GM18499 (cell line): ENCODE measurements around the gene ABR.
"Not testable (repeated sequence)": the region's sequence is repeated elsewhere in the genome, so short reads cannot be mapped to it uniquely, and the experiment has no call there.

Source experiments
- ATAC-seq: cut with Tn5 transposase; IDR thresholded peaks from one replicate; pipeline ENCODE4 v1.9.1; 2021; ENCODE audit warnings: moderate number of reproducible peaks; ENCODE audit not compliant: insufficient read depth, unreplicated experiment

ABR gene

DNA sequence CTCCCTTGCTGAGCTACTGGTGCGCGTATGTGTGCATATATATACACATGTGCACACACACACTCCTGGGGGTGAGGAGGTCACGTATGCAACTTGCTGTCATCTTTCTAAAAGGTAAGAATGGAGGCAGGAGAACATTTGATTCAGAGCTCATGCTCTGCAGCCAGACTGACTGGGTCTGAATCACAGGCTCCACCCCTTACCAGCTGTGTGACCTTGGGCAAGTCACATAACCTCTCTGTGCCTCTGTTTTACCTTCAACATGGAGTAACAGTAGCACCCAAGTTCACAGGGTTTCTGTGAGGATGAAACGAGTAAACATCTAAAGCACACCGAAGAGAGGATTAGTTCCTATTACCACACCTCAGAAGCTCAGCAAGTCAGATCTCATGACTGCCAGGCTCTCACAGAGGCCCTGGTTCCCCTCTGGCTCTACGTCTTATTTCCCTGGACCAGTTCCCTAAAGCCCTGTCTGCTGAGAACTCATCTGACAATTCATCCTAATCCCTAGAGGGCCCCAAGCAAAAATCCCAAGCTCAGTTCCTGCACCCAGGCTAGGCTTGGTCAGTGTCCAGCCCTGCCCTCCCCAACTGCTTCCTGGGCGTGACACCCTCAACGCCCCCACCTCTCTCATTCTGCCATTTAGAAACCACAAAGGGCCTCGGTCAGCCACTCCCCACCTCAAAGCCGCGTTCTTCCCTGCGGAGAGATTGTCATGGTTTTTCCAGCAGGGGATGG lies 28.7 kb downstream of the ABR start:
- ATAC-seq = no peak

- ATAC-seq = no peak
Measured at GRCh38 chr17:1149869-1150268, 29.9 kb downstream of the ABR start.

- ATAC-seq = no peak
Measured at GRCh38 chr17:1147664-1148063, 32.1 kb downstream of the ABR start.

DNA sequence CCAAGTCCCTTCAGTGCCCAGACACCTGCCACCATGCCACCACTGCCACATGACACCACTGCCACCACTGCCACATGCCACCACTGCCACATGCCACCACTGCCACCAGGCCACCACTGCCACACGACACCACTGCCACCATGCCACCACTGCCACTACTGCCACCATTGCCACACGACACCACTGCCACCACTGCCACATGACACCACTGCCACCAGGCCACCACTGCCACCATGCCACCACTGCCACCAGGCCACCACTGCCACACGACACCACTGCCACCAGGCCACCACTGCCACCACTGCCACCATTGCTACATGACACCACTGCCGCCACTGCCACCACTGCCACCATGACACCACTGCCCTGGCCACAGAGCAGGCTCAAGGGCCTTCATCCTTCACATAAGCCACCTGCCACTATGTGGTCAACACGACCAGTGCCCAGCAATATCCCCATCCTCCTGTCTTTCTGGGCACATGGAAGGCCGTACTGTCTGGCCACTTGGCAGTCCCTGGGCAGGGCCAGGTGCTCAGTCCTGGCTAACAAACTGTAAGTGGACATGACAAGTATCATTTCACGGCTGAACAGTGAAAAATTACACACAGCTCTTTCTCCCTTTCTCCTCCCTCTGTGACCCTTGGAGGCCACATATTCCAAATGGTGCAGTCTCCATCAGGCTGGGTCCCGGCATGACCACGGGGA lies 33.1 kb downstream of the ABR start:
- ATAC-seq = no peak

DNA sequence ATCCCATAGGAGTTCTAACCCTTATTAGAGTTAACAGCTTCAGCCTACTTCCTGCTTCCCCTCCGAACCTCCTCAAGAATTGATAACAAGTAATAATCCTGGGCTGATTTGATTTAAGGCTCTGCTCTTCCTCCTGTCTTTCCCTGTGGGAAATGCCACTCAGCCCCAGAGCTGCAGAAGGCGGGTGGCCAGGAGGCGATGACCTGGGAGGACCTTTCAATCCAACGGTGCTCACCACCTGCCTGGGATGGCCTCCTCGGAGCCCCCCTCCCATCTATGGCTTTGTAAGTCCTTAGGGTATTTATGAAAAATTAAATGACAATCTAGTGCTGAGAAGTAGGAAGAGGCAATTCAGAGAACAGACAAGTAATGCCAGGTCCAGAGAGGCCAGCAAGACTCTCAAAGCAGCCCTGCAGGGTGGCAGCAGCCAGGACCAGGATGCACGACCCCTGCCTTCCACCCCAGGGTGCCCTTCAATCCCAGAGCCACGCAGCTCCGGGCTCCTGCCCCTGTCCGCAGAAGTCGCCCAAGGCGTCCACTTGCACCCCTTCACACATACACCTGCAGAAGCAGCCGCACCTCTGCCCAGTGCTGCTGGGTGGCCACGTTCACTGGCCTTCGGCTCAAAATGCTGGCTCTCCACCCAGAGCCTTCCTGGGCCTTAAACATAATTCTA lies 34.3 kb downstream of the ABR start:
- no peak for ATAC-seq

DNA sequence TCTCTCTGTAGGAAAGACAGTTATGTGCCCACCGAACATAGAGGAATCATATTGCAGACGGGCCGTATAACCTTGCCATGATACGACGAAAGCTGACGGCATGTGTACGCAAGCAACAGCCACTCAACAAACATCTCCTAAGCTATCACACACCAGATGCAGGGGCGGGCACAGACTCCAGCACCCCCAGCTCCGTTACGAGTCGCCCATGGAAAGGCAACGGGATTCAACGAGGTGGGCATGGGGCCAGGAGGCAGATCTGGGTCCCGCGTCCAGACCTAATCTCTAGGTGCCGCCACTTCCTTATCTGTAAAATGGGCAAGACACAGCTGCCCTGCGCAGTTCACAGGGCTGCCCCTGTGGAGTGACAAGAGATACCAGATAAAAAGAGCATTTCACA lies 35.6 kb downstream of the ABR start:
- ATAC-seq = no peak

GRCh38 chr17:1143573-1143972 lies 36.2 kb downstream of the ABR start:
- no peak for ATAC-seq

- ATAC-seq = no peak
Measured at GRCh38 chr17:1142561-1142971, 37.2 kb downstream of the ABR start.

DNA sequence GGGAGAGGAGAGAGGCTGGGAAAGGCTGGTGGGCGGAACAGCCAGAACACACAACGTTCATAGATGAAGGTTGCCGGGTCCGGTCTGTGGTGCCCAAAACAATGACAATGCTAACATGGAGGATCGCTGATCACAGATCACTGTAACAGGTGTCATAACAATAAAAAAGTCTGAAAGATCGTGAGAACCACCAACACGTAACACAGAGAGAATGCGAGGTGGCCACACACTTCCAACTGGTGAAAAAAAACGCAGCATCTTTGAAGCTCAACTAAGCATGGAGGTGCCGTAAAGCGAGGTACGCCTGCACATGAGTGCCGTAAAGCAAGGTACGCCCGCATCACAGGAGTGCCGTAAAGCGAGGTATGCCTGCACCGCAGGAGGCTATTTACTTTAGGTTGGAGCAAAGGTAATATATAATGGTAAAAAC lies 42.3 kb downstream of the ABR start:
- no peak for ATAC-seq

DNA sequence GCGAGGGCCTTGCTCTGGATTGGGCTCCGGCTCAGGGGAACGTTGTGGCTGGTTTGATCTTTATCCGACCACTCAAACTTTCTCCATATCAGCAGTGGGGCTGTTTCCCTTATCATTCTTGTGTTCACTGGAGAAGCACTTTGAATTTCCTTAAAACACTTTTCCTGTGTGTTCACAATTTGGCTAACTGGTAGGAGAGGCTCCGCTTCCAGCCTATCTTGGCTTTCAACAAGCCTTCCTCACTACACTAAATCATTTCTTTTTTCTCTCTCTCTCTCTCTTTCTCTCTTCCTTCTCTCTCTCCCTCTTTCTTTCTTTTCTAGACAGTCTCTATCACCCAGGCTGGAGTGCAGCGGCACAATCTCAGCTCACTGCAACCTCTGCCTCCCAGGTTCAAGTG lies 43.0 kb downstream of the ABR start:
- no peak for ATAC-seq

DNA sequence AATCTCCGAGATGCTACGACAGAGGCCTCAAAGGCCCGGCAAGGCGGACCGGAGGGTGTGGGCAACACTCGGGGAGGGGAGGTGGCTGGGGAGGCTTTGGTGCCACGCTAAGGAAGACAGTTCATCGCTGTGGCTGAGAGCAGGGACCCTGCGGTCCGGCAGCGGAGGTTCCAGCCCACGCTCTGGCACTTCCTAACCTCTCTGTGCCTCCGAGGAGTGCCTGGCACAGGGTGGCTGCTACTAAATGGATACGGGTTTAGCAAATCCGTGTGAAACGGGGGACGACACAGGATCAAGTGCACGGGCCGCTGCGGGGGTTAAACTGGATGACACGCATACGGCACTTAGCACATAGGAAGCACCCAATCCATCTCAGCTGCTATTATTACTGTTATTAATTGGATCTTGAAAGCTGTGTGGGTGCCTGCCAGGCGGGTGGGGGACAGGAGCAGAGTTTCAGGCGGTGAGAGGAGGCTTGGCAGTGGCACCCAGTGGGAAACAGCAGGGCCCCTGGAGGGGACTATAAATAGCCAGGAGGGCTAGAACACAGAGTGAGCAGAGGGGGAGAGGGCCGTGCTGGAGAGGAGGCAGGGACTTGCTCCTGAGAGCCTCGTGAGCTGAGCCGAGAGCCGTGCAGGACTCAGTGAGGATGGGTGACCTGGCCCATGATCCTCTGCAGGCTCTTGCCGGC lies 45.0 kb downstream of the ABR start:
- ATAC-seq = no peak

- ATAC-seq = no peak
Measured at GRCh38 chr17:1130191-1130590, 49.6 kb downstream of the ABR start.

DNA sequence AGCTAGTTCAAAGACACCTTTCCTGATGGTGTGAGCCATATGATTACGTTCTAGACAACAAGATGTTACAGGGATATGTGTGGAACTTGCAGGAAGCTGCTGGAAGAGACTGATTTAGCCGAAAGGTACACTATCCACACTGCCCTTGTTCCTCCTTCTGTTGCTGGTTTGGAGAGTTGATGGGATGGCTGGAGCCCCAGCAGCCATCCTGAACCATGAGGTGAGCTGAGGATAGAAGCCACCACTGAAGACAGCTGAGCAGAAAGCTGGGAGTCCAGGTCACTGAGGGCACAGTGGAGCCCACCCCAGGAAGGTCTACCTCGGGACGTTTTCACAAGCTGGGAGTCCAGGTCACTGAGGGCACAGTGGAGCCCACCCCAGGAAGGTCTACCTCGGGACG lies 51.3 kb downstream of the ABR start:
- ATAC-seq = not testable (repeated sequence)

DNA sequence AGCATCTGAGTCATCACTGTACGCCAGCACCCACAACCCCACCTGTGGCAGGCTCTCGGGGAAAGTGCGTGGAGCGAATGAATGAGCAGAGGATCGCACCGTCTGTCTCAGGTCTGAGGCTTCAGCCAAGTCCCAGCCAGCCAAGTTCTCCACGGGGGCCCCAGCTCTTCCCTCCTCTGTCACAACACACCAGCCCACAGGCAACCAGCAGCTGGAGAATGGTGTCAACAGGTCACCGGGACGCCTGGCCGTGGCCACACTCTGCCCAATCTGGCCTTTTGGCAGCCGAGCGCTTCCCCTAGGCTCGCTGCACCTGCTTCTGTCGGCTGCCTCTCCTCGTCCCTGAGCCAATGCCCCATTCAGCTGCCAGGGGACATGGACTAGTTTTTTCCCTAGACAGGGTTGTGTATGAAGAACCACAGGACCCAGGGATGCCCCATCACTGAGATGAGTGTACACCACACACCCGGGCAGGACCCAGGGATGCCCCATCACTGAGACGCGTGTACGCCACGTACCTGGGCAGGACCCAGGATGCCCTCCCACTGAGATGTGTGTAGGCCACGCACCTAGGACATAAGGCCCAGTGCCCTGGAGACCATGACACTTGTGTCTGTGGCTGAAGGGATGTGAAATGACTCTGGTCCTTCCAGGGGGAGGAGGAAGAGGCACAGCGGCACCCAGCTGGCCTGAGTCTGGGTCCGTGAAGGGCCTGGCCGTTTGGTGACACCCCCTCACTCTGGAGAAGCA lies 52.8 kb downstream of the ABR start:
- no peak for ATAC-seq

- ATAC-seq = no peak
Measured at GRCh38 chr17:1126250-1126797, 53.5 kb downstream of the ABR start.

DNA sequence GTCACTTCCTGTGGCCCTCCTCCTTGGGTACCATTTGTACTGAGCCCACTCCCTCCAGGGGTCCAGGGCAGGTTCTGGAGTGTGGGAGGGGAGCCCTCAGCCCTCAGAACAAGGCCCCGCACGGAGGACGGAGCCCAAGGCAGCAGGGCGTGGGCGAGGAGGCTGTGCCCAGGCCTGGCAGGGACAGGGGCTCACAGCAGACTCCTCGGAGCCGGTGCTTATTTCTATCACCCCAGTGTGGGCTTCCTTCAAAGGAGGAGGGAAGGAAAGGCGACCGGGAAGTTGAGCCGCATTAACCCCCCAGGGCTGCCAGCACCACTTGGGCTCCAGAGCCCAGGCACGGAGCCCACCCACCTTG lies 54.0 kb downstream of the ABR start:
- ATAC-seq = no peak

DNA sequence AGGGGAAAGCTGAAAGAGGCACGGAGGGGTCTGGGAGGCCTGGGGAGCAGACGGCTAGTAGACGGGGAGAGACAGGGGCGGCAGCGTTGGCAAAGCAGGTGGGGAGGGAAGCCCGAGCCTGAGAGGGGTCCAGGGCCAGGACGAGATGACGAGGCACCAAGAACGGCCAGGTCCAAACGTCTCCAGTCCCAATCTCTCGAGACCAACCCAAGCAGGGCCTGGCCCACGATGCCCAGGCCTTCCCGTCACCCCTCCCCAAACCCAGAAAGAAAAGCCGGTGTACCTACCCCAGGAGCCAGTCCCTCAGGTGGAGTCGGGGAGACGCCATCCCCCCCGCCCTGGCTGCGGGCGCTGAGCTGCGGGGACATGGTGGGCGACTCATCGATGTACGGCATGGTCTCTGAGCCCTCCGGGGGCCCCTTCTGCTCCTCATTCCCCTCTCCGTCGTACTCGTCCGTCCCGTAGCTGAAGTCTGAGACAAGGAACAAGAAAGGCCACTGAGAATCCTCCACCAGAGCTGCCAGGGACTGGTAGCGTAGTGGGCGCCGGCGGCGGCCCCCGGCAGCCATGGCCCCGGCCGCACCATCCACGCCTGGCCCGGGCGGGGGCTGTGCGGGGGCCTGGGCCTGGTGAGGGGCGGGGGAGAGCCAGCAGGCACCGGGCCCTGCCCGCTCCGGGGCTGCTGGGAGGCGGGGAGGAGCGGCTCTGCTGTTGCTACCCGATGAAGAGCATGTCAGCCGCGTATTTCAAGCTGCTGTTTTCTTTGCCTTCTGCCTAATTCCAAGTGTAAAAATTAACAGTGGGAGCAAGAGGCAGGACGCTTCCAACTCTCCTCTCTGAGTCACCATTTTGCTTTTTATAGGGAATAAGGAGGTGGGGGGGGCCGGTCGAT lies 54.6 kb downstream of the ABR start:
- ATAC-seq = no peak

DNA sequence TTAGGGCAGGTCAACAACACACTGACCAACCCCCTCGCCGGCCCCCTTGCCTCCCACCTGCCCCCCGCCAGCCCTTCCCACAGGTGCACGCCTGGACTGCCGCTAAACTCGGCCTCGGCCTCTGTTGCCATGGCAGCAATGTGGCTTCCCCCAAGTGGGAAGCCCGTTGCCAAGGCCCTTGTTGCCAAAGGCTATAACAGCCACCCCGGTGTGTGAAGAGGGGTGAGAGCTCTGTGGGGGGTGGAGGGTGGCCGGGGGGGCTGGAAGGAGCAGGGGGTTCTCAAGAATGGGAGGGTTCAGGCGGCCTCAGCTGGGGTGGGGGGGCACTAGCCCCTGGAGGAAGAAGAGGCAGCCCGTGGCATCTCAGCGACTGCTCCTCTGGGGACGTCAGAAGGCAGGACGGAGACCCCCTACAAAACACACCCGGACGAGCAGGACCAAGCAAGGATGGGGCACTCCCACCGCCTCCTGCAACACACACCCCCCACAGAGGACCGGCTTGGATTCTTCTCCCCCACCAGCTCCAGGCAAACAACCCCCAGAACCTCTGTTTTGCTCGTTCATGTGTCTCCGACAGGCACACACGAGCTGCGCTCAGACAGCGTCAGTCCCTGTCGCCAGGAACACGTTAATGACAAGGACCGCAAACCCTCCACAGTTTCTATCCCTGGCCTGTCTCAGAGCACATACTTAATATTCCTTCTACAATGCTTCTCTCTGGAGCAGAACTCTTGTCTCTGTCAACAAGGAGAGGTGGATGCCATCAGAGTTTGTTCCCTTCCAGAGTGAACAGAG lies 55.7 kb downstream of the ABR start:
- no peak for ATAC-seq
